Neural cell (in vitro differentiated cells): ENCODE data around the gene ATF5. TPM values are rescaled to one million over a fixed set of nuclear protein-coding genes. Genes with fewer than 3 reads are reported as not detected.

Source experiments
- H2AFZ ChIP-seq: fragments of 200-600, 300-800 bp; sonication (generic), shearing (Covaris generic); 2 replicates; pipeline ENCODE4 v1.6.0; 2014; ENCODE audit warnings: low read depth, mild to moderate bottlenecking, antibody characterized with exemption, low read length, moderate library complexity
- H3F3A ChIP-seq: fragments of 200-600 bp; shearing (Covaris generic); 2 replicates; pipeline ENCODE4 v1.6.1; 2016; ENCODE audit warnings: mild to moderate bottlenecking, moderate library complexity, mixed read lengths, antibody characterized with exemption, low read length; ENCODE audit not compliant: insufficient read depth, poor library complexity, severe bottlenecking
- H3K27ac ChIP-seq: fragments of 200-600, 300-800 bp; sonication (generic), shearing (Covaris generic); 2 replicates; pipeline ENCODE4 v1.5.1; 2014; ENCODE audit warnings: mild to moderate bottlenecking, low read length, moderate library complexity
- H3K27me3 ChIP-seq: fragments of 300-800, 200-600 bp; sonication (generic), shearing (Covaris generic); 2 replicates; pipeline ENCODE4 v1.6.0; 2014; ENCODE audit warnings: mild to moderate bottlenecking, low read depth, low read length, moderate library complexity; ENCODE audit not compliant: insufficient read depth
- H3K36me3 ChIP-seq: fragments of 300-800, 200-600 bp; sonication (generic), shearing (Covaris generic); 2 replicates; pipeline ENCODE4 v1.5.1; 2014; ENCODE audit warnings: mild to moderate bottlenecking, antibody characterized with exemption, low read length, moderate library complexity; ENCODE audit not compliant: insufficient read depth
- H3K4me2 ChIP-seq: fragments of 300-800, 200-600 bp; sonication (generic), shearing (Covaris generic); 2 replicates; pipeline ENCODE4 v1.6.0; 2014; ENCODE audit warnings: mild to moderate bottlenecking, low read length
- H3K4me3 ChIP-seq: fragments of 300-800, 200-600 bp; sonication (generic), shearing (Covaris generic); 2 replicates; pipeline ENCODE4 v1.5.1; 2014; ENCODE audit warnings: mild to moderate bottlenecking, low read length, moderate library complexity
- H3K79me2 ChIP-seq: fragments of 200-600 bp; shearing (Covaris generic); replicated peaks from 2 replicates; pipeline ENCODE4 v1.6.0; 2014; ENCODE audit warnings: mild to moderate bottlenecking, low read length, moderate library complexity; ENCODE audit not compliant: insufficient read depth
- H3K9ac ChIP-seq: fragments of 300-800, 200-600 bp; sonication (generic), shearing (Covaris generic); 2 replicates; pipeline ENCODE4 v1.6.1; 2016; ENCODE audit warnings: mild to moderate bottlenecking, low read length, mixed read lengths
- H3K9me2 ChIP-seq: fragments of 200-600 bp; shearing (Covaris generic); 2 replicates; pipeline ENCODE4 v1.6.1; 2016; ENCODE audit warnings: mild to moderate bottlenecking, low read length, mixed read lengths; ENCODE audit not compliant: insufficient read depth
- H3K9me3 ChIP-seq: fragments of 200-600, 300-800 bp; sonication (generic), shearing (Covaris generic); 2 replicates; pipeline ENCODE4 v1.6.1; 2016; ENCODE audit warnings: mild to moderate bottlenecking, mixed run types, low read length, moderate library complexity, mixed read lengths
- H4K20me1 ChIP-seq: fragments of 200-600 bp; shearing (Covaris generic); 2 replicates; pipeline ENCODE4 v1.6.1; 2016; ENCODE audit warnings: mild to moderate bottlenecking, mixed run types; ENCODE audit not compliant: insufficient read depth
- CTCF ChIP-seq: fragments of 450-650 bp; IDR thresholded peaks from 2 replicates; pipeline ENCODE4 v1.5.1; 2014; ENCODE audit warnings: antibody characterized with exemption, mild to moderate bottlenecking, moderate library complexity; ENCODE audit not compliant: poor library complexity, severe bottlenecking
- EP300 ChIP-seq: fragments of 450-650 bp; conservative IDR thresholded peaks from 2 replicates; pipeline ENCODE4 v1.6.1; 2014; ENCODE audit warnings: antibody characterized with exemption, mild to moderate bottlenecking, moderate library complexity; ENCODE audit not compliant: poor library complexity, severe bottlenecking
- EZH2 ChIP-seq: fragments of 200-600, 300-800 bp; shearing (Covaris generic), sonication (generic); IDR thresholded peaks from 2 replicates; pipeline ENCODE4 v1.6.1; 2014; ENCODE audit warnings: antibody characterized with exemption, low read length, borderline replicate concordance, mild to moderate bottlenecking; ENCODE audit not compliant: insufficient read depth, poor library complexity, severe bottlenecking
- MXI1 ChIP-seq: fragments of 450-650 bp; conservative IDR thresholded peaks from 2 replicates; pipeline ENCODE4 v1.6.1; 2014; ENCODE audit warnings: antibody characterized with exemption, mild to moderate bottlenecking; ENCODE audit not compliant: poor library complexity, severe bottlenecking
- POLR2AphosphoS5 ChIP-seq: IDR thresholded peaks from 2 replicates; pipeline ENCODE4 v1.6.1; 2012
- RAD21 ChIP-seq: fragments of 450-650 bp; conservative IDR thresholded peaks from 2 replicates; pipeline ENCODE4 v1.6.1; 2014; ENCODE audit warnings: antibody characterized with exemption, mild to moderate bottlenecking, moderate library complexity
- REST ChIP-seq: IDR thresholded peaks from 2 replicates; pipeline ENCODE4 v1.6.1; 2012; ENCODE audit warnings: borderline replicate concordance
- SMC3 ChIP-seq: fragments of 450-650 bp; conservative IDR thresholded peaks from 2 replicates; pipeline ENCODE4 v1.6.1; 2014; ENCODE audit warnings: antibody characterized with exemption, mild to moderate bottlenecking, moderate library complexity; ENCODE audit not compliant: poor library complexity
- TAF1 ChIP-seq: IDR thresholded peaks from 2 replicates; pipeline ENCODE4 v1.6.1; 2012; ENCODE audit warnings: low read depth
- polyA plus RNA-seq: library from polyadenylated mRNA; depleted of rRNA; stranded (reverse); fragments of >200 nt; gene quantifications from 2 replicates; pipeline ENCODE4 v1.2.3, GENCODE V29; 2014

The ATF5 gene
- polyA plus RNA-seq, 1 donor from 2014 or later: 16.1 TPM

- H3F3A ChIP-seq: no peaks in the 10 kb centered on the region
- H3K27ac ChIP-seq: no peak overlapping the region
- no peak overlapping the region for H2AFZ ChIP-seq
- H3K4me2 ChIP-seq: no peak overlapping the region
- no peak overlapping the region for H3K9ac ChIP-seq
- no peaks in the 10 kb centered on the region for H3K9me3 ChIP-seq
- H3K36me3 ChIP-seq: no peaks in the 10 kb centered on the region
- peaks cover 5% of the 10 kb centered on the region for H3K79me2 ChIP-seq
- TF ChIP-seq POLR2AphosphoS5 (no peak), EP300 (no peak), CTCF (no peak), SMC3 (no peak), REST (no peak), EZH2 (no peak), MXI1 (no peak), TAF1 (no peak), RAD21 (no peak)
- H4K20me1 ChIP-seq: no peaks in the 10 kb centered on the region
- H3K9me2 ChIP-seq: no peaks in the 10 kb centered on the region
- H3K27me3 ChIP-seq: no peaks in the 10 kb centered on the region
- H3K4me3 ChIP-seq: no peak overlapping the region
These were observed 4.6 kb downstream of the ATF5 start for GRCh38 chr19:49933643-49934042.

GRCh38 chr19:49936549-49936948, 7.5 kb downstream of the ATF5 start:
- no peaks in the 10 kb centered on the region for H4K20me1 ChIP-seq
- no peak overlapping the region for H2AFZ ChIP-seq
- no peaks in the 10 kb centered on the region for H3K27me3 ChIP-seq

More at GRCh38 chr19:49936549-49936948, 7.5 kb downstream of the ATF5 start:
- Histone ChIP-seq H3K36me3 (no peaks in the 10 kb centered on the region), H3K9ac (no peak overlapping the region), H3K4me2 (no peak overlapping the region), H3F3A (no peaks in the 10 kb centered on the region), H3K9me3 (no peaks in the 10 kb centered on the region), H3K27ac (no peak overlapping the region), H3K9me2 (no peaks in the 10 kb centered on the region), H3K79me2 (no peaks in the 10 kb centered on the region), H3K4me3 (no peak overlapping the region)
- TF ChIP-seq TAF1: no peak
- TF ChIP-seq SMC3: no peak
- no peak for TF ChIP-seq MXI1
- no peak for TF ChIP-seq CTCF
- TF ChIP-seq REST: no peak
- TF ChIP-seq POLR2AphosphoS5: no peak
- TF ChIP-seq EP300: no peak
- no peak for TF ChIP-seq RAD21
- no peak for TF ChIP-seq EZH2
